Measurements from ENCODE around the gene GSPT2.

The GSPT2 gene

GRCh38 chrX:51795136-51795535 lies 51.9 kb downstream of the GSPT2 start:
- no peak for TF ChIP-seq CTCF (IDR thresholded peaks at IDR 0.05; ENCODE audit: insufficient read depth, low read depth, low read length, missing control alignments)
- DNase-seq (ENCODE audit: low read depth) = no peak
- no peak overlapping the region for H3K4me3 ChIP-seq (ENCODE audit: low read length)
